Measurements from ENCODE around the gene DNAAF5. TPM values are rescaled to one million over a fixed set of nuclear protein-coding genes. Genes with fewer than 3 reads are reported as not detected.

The DNAAF5 gene
- total RNA-seq, 2 experiments from 2014 or later, result 42.6 to 58.5 TPM

- DNase-seq (ENCODE audit: low spot score), result no peak
- intact Hi-C loops (cut with micrococcal nuclease; ENCODE audit: unreplicated experiment), result no loop called here
- CTCF ChIA-PET (ENCODE audit: unreplicated experiment), result no interaction called here
Observed at GRCh38 chr7:782718-783449, 56.4 kb downstream of the DNAAF5 start.

GRCh38 chr7:783556-784490 is 57.3 kb downstream of the DNAAF5 start:
- intact Hi-C loops (cut with micrococcal nuclease; ENCODE audit: unreplicated experiment), result no loop called here
- Histone ChIP-seq H3K79me2 (ENCODE audit: insufficient read depth, low read depth, low read length) (no peaks in the 10 kb centered on the region), H3K36me3 (ENCODE audit: insufficient read depth, low read length) (peaks cover 93% of the 10 kb centered on the region), H3K27ac (ENCODE audit: low read depth, low read length, poor library complexity, severe bottlenecking) (no peak overlapping the region), H3K4me3 (ENCODE audit: low read depth, low read length, poor library complexity, severe bottlenecking) (no peak overlapping the region), H3K9me2 (ENCODE audit: insufficient read depth, low read length) (no peaks in the 10 kb centered on the region), H4K20me1 (ENCODE audit: insufficient read depth, low read length) (no peaks in the 10 kb centered on the region), H3K4me2 (ENCODE audit: low read length) (no peak overlapping the region), H2AFZ (ENCODE audit: low read length) (no peak overlapping the region), H3K4me1 (ENCODE audit: insufficient read depth, low read length, poor library complexity, severe bottlenecking) (no peaks in the 10 kb centered on the region), H3K9me3 (ENCODE audit: low read length) (no peaks in the 10 kb centered on the region)
- no TSS peak for BruUV-seq (replicated peaks)
- TF ChIP-seq CTCF (conservative IDR thresholded peaks at IDR 0.05; ENCODE audit: low read length), result no peak
- ChIA-PET POLR2A (no interaction called here), CTCF (ENCODE audit: unreplicated experiment) (no interaction called here)
- no peak for DNase-seq (ENCODE audit: low spot score)

More at GRCh38 chr7:782718-783449, 56.4 kb downstream of the DNAAF5 start:
- POLR2A ChIA-PET, result no interaction called here
- Histone ChIP-seq H3K27ac (ENCODE audit: low read depth, low read length, poor library complexity, severe bottlenecking) (no peak overlapping the region), H3K36me3 (ENCODE audit: insufficient read depth, low read length) (peaks cover 93% of the 10 kb centered on the region), H2AFZ (ENCODE audit: low read length) (no peak overlapping the region), H4K20me1 (ENCODE audit: insufficient read depth, low read length) (no peaks in the 10 kb centered on the region), H3K79me2 (ENCODE audit: insufficient read depth, low read depth, low read length) (no peaks in the 10 kb centered on the region), H3K4me3 (ENCODE audit: low read depth, low read length, poor library complexity, severe bottlenecking) (no peak overlapping the region), H3K4me2 (ENCODE audit: low read length) (no peak overlapping the region), H3K9me2 (ENCODE audit: insufficient read depth, low read length) (no peaks in the 10 kb centered on the region), H3K9me3 (ENCODE audit: low read length) (no peaks in the 10 kb centered on the region), H3K4me1 (ENCODE audit: insufficient read depth, low read length, poor library complexity, severe bottlenecking) (no peaks in the 10 kb centered on the region)
- BruUV-seq (replicated peaks), result no TSS peak
- TF ChIP-seq CTCF (conservative IDR thresholded peaks at IDR 0.05; ENCODE audit: low read length) (no peak), EZH2phosphoT487 (IDR thresholded peaks at IDR 0.05; ENCODE audit: borderline replicate concordance, low read depth, low read length) (no peak)

- CTCF ChIA-PET (ENCODE audit: unreplicated experiment), result no interaction called here
- no peaks in the 10 kb centered on the region for H3K9me2 ChIP-seq (ENCODE audit: insufficient read depth, low read length)
- POLR2A ChIA-PET, result no interaction called here
- H3K4me1 ChIP-seq (ENCODE audit: insufficient read depth, low read length, poor library complexity, severe bottlenecking), result no peaks in the 10 kb centered on the region
- BruUV-seq (replicated peaks), result no TSS peak
- DNase-seq (ENCODE audit: low spot score), result no peak
- no peaks in the 10 kb centered on the region for H4K20me1 ChIP-seq (ENCODE audit: insufficient read depth, low read length)
- no peak overlapping the region for H3K4me2 ChIP-seq (ENCODE audit: low read length)
- H3K36me3 ChIP-seq (ENCODE audit: insufficient read depth, low read length), result peaks cover 93% of the 10 kb centered on the region
- TF ChIP-seq CTCF (conservative IDR thresholded peaks at IDR 0.05; ENCODE audit: low read length) (no peak), EZH2phosphoT487 (IDR thresholded peaks at IDR 0.05; ENCODE audit: borderline replicate concordance, low read depth, low read length) (no peak)
- no peaks in the 10 kb centered on the region for H3K9me3 ChIP-seq (ENCODE audit: low read length)
- H3K4me3 ChIP-seq (ENCODE audit: low read depth, low read length, poor library complexity, severe bottlenecking), result no peak overlapping the region
- intact Hi-C loops (cut with micrococcal nuclease; ENCODE audit: unreplicated experiment), result no loop called here
- no peaks in the 10 kb centered on the region for H3K79me2 ChIP-seq (ENCODE audit: insufficient read depth, low read depth, low read length)
- H3K27ac ChIP-seq (ENCODE audit: low read depth, low read length, poor library complexity, severe bottlenecking), result no peak overlapping the region
- H2AFZ ChIP-seq (ENCODE audit: low read length), result no peak overlapping the region
Observed at GRCh38 chr7:784971-785370, 58.5 kb downstream of the DNAAF5 start.
